ENCODE data around the gene COA4.

COA4 gene

DNA sequence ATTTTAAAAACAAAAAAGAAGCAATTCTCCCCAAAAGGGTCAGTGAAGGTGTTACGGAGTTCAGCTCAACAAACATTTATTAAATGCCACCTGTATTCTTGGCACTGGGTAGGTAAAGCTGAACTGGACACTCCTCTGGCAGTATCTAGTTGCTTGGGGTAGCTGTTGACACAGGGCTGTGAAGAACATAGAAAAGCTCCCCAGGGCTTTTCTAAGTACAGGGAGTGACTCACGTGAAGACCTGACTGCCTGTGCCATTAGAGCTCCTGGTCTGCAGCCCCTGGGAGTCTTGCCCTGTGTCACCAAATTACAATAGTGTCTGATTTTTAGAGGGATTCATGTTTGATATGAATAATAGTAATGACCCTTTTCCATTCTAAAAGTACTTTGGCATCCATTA is 43.6 kb downstream of the COA4 start:
- Histone ChIP-seq H3K4me2 (ENCODE audit: low read length, poor library complexity, severe bottlenecking) (no peak overlapping the region), H2BK12ac (ENCODE audit: low read length in 2 of 2) (no peak overlapping the region), H2AK5ac (ENCODE audit: low read length, severe bottlenecking) (no peak overlapping the region), H3K14ac (ENCODE audit: low read length in 2 of 2) (no peak overlapping the region), H3K36me3 (ENCODE audit: control insufficient read depth in 1 of 2, insufficient read depth in 2 of 2, low read depth in 1 of 2, low read length in 2 of 2) (peaks cover 3 to 4% of the 10 kb centered on the region in 2 experiments), H3K79me1 (replicated peaks; ENCODE audit: low read length, poor library complexity, severe bottlenecking) (no peaks in the 10 kb centered on the region), H4K91ac (ENCODE audit: low read length) (no peak overlapping the region), H3K9me3 (ENCODE audit: control insufficient read depth, low read length) (no peaks in the 10 kb centered on the region), H3K4ac (ENCODE audit: low read depth in 1 of 2, low read length in 2 of 2) (no peak overlapping the region), H3K27ac (ENCODE audit: low read length, poor library complexity, severe bottlenecking) (no peak overlapping the region), H3K23ac (ENCODE audit: low read length in 2 of 2) (no peak overlapping the region), H4K8ac (ENCODE audit: low read length) (no peak overlapping the region), H3K27me3 (ENCODE audit: control insufficient read depth in 1 of 2, insufficient read depth in 1 of 2, low read length in 2 of 2) (no peaks in the 10 kb centered on the region), H2BK120ac (ENCODE audit: low read depth, low read length) (no peak overlapping the region), H3K9ac (ENCODE audit: low read length) (no peak overlapping the region), H2BK5ac (ENCODE audit: low read depth, low read length, poor library complexity, severe bottlenecking) (no peak overlapping the region), H3K4me3 (ENCODE audit: insufficient read depth in 1 of 2, low read depth in 1 of 2, low read length in 2 of 2) (no peak overlapping the region), H2AFZ (ENCODE audit: low read depth, low read length) (no peak overlapping the region), H2BK15ac (ENCODE audit: low read depth, poor library complexity, severe bottlenecking) (no peak overlapping the region), H3K4me1 (ENCODE audit: control insufficient read depth, insufficient read depth, low read depth, low read length) (no peaks in the 10 kb centered on the region), H3K18ac (ENCODE audit: low read depth in 1 of 2, low read length in 2 of 2) (no peak overlapping the region)
- DNase-seq = no peak
- WGBS = 83% methylated on average over 2 of the region's 2 CpGs

DNA sequence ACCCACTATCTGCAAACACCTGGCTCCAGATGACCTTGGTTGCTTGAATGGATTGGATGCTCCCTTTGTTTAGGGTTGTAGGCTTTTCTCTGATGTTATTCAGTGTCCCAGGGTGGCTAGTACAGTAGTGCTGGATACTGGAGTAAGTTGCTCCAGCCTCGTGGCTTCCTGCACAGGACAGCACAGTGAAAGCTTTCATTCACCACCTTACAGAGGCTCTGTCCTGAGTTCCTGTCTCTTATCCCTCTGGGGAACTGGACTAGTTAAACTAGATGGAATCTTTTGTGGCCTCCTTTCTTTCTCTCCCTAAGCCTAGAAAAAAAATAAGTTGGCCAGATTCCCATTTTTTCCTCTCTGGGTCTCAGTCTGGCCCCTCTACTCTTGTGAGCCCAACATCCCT is 46.4 kb downstream of the COA4 start:
- H2BK120ac ChIP-seq (ENCODE audit: low read depth, low read length) = no peak overlapping the region
- WGBS = 100% methylated on average over 1 of the region's 1 CpG
- no peak overlapping the region for H2AFZ ChIP-seq (ENCODE audit: low read depth, low read length)
- H3K27me3 ChIP-seq (ENCODE audit: control insufficient read depth in 1 of 2, insufficient read depth in 1 of 2, low read length in 2 of 2) = no peaks in the 10 kb centered on the region
- H2BK5ac ChIP-seq (ENCODE audit: low read depth, low read length, poor library complexity, severe bottlenecking) = no peak overlapping the region
- no peak overlapping the region for H3K23ac ChIP-seq (ENCODE audit: low read length in 2 of 2)
- H4K91ac ChIP-seq (ENCODE audit: low read length) = no peak overlapping the region
- H3K36me3 ChIP-seq (ENCODE audit: control insufficient read depth in 1 of 2, insufficient read depth in 2 of 2, low read depth in 1 of 2, low read length in 2 of 2) = peaks cover 6 to 8% of the 10 kb centered on the region in 2 experiments
- no peak overlapping the region for H2BK15ac ChIP-seq (ENCODE audit: low read depth, poor library complexity, severe bottlenecking)
- no peak overlapping the region for H4K8ac ChIP-seq (ENCODE audit: low read length)
- no peak for DNase-seq
- H3K18ac ChIP-seq (ENCODE audit: low read depth in 1 of 2, low read length in 2 of 2) = no peak overlapping the region
- no peak overlapping the region for H3K14ac ChIP-seq (ENCODE audit: low read length in 2 of 2)
- H3K4ac ChIP-seq (ENCODE audit: low read depth in 1 of 2, low read length in 2 of 2) = no peak overlapping the region
- H3K27ac ChIP-seq (ENCODE audit: low read length, poor library complexity, severe bottlenecking) = no peak overlapping the region
- no peak overlapping the region for H3K4me3 ChIP-seq (ENCODE audit: insufficient read depth in 1 of 2, low read depth in 1 of 2, low read length in 2 of 2)
- H2AK5ac ChIP-seq (ENCODE audit: low read length, severe bottlenecking) = no peak overlapping the region
- H3K4me2 ChIP-seq (ENCODE audit: low read length, poor library complexity, severe bottlenecking) = no peak overlapping the region
- no peaks in the 10 kb centered on the region for H3K9me3 ChIP-seq (ENCODE audit: control insufficient read depth, low read length)
- no peak overlapping the region for H3K9ac ChIP-seq (ENCODE audit: low read length)
- no peaks in the 10 kb centered on the region for H3K4me1 ChIP-seq (ENCODE audit: control insufficient read depth, insufficient read depth, low read depth, low read length)
- no peak overlapping the region for H2BK12ac ChIP-seq (ENCODE audit: low read length in 2 of 2)
- H3K79me1 ChIP-seq (replicated peaks; ENCODE audit: low read length, poor library complexity, severe bottlenecking) = no peaks in the 10 kb centered on the region
